IMR-90 (cell line): ENCODE results near the gene TMEM214. TPM values are rescaled to one million over a fixed set of nuclear protein-coding genes. Genes with fewer than 3 reads are reported as not detected.

ENCODE experiments used
- ATAC-seq: fragments of 200-7000 bp; cut with Tn5 transposase; 2 replicates; pipeline ENCODE4 v1.9.1; 2020; ENCODE audit warnings: low read depth, mild to moderate bottlenecking, moderate library complexity
- BruUV-seq: library from RNA; stranded (reverse); fragments of 400-500 nt; replicated peaks from 2 replicates; lab custom pipeline; 2021; lab: Mats Ljungman, UMichigan
- CTCF ChIA-PET: fragments of 300-600 bp; formaldehyde crosslinking; extraction: SDS; loops from one replicate; lab custom pipeline; 2021; ENCODE audit warnings: antibody characterized with exemption; lab: Yijun Ruan, JAX
- POLR2A ChIA-PET: fragments of 300-600 bp; sonication (Branson Sonifier 250); formaldehyde crosslinking; loops from one replicate; lab custom pipeline; 2022; ENCODE audit warnings: antibody characterized with exemption; ENCODE audit not compliant: unreplicated experiment; lab: Charles Lee
- DNase-seq: peaks from one replicate; pipeline ENCODE4 v3.0.0; 2013
- H2AFZ ChIP-seq: replicated peaks from 2 replicates; pipeline ENCODE3; 2013; ENCODE audit warnings: low read length, mild to moderate bottlenecking; ENCODE audit not compliant: poor library complexity
- H2AK5ac ChIP-seq: 2 replicates; pipeline ENCODE4 v1.6.1; 2013; ENCODE audit warnings: low read depth, low read length, inconsistent platforms
- H2AK9ac ChIP-seq: replicated peaks from 2 replicates; pipeline ENCODE3; 2013; ENCODE audit warnings: mild to moderate bottlenecking, low read depth, low read length, moderate library complexity; ENCODE audit not compliant: poor library complexity
- H2BK120ac ChIP-seq: 2 replicates; pipeline ENCODE4 v1.6.1; 2013; ENCODE audit warnings: low read depth, low read length, inconsistent platforms
- H2BK15ac ChIP-seq: 3 replicates; pipeline ENCODE4 v1.6.1; 2013; ENCODE audit warnings: low read depth, low read length, inconsistent platforms
- H2BK20ac ChIP-seq: 2 replicates; pipeline ENCODE4 v1.6.1; 2013; ENCODE audit warnings: low read depth, mild to moderate bottlenecking, inconsistent platforms, low read length, moderate library complexity
- H2BK5ac ChIP-seq: 2 replicates; pipeline ENCODE4 v1.6.1; 2013; ENCODE audit warnings: mild to moderate bottlenecking, low read depth, low read length, inconsistent platforms; ENCODE audit not compliant: poor library complexity, severe bottlenecking
- H3K14ac ChIP-seq: replicated peaks from 2 replicates; pipeline ENCODE4 v1.6.1; 2013; ENCODE audit warnings: low read depth, low read length, inconsistent platforms
- H3K18ac ChIP-seq: 2 replicates; pipeline ENCODE4 v1.6.1; 2013; ENCODE audit warnings: low read depth, low read length, control low read depth
- H3K23ac ChIP-seq: 2 replicates; pipeline ENCODE4 v1.6.1; 2013; ENCODE audit warnings: low read depth, low read length, inconsistent platforms
- H3K27ac ChIP-seq: 2 replicates; pipeline ENCODE4 v1.5.1; 2013; ENCODE audit warnings: mild to moderate bottlenecking, control low read depth, low read length; ENCODE audit not compliant: insufficient read depth
- H3K27me3 ChIP-seq: 2 replicates; pipeline ENCODE4 v1.6.1; 2013; ENCODE audit warnings: low read length; ENCODE audit not compliant: control insufficient read depth, insufficient read depth
- H3K36me3 ChIP-seq: 2 replicates; pipeline ENCODE4 v1.6.1; 2013; ENCODE audit warnings: low read length, mixed read lengths; ENCODE audit not compliant: control insufficient read depth, insufficient read depth
- H3K4ac ChIP-seq: 2 replicates; pipeline ENCODE4 v1.6.1; 2013; ENCODE audit warnings: low read depth, low read length, inconsistent platforms
- H3K4me1 ChIP-seq: 2 replicates; pipeline ENCODE4 v1.6.1; 2013; ENCODE audit warnings: low read length, mixed read lengths; ENCODE audit not compliant: control insufficient read depth, insufficient read depth
- H3K4me2 ChIP-seq: 2 replicates; pipeline ENCODE4 v1.6.1; 2013; ENCODE audit warnings: low read depth, mild to moderate bottlenecking, control low read depth, low read length, moderate library complexity
- H3K4me3 ChIP-seq: 2 replicates; pipeline ENCODE4 v1.5.1; 2013; ENCODE audit warnings: low read depth, mild to moderate bottlenecking, control low read depth, low read length, moderate library complexity; ENCODE audit not compliant: insufficient read depth
- H3K56ac ChIP-seq: 2 replicates; pipeline ENCODE4 v1.6.1; 2013; ENCODE audit warnings: low read length, inconsistent platforms; ENCODE audit not compliant: insufficient read depth; ENCODE audit errors: extremely low read depth
- H3K79me1 ChIP-seq, 2 experiments: 2 replicates each; pipeline ENCODE4 v1.6.1; 2013; ENCODE audit warnings: low read length in 2 of 2, inconsistent platforms in 1 of 2, low read depth in 1 of 2
- H3K9ac ChIP-seq: 2 replicates; pipeline ENCODE4 v1.6.1; 2013; ENCODE audit warnings: low read depth, low read length, control low read depth
- H3K9me1 ChIP-seq: 2 replicates; pipeline ENCODE4 v1.6.1; 2013; ENCODE audit warnings: low read length, inconsistent platforms; ENCODE audit not compliant: insufficient read depth
- H3K9me3 ChIP-seq: 2 replicates; pipeline ENCODE4 v1.6.1; 2013; ENCODE audit warnings: low read length; ENCODE audit not compliant: control insufficient read depth, insufficient read depth
- H4K20me1 ChIP-seq: 2 replicates; pipeline ENCODE4 v1.6.1; 2013; ENCODE audit warnings: low read length, inconsistent platforms; ENCODE audit not compliant: insufficient read depth
- H4K5ac ChIP-seq: 2 replicates; pipeline ENCODE4 v1.6.1; 2013; ENCODE audit warnings: mild to moderate bottlenecking, low read depth, low read length, control low read depth
- H4K8ac ChIP-seq, 2 experiments: 2 replicates each; pipeline ENCODE4 v1.6.1; 2013; ENCODE audit warnings: low read depth in 2 of 2, low read length in 2 of 2, control low read depth in 1 of 2, inconsistent platforms in 1 of 2
- H4K91ac ChIP-seq: 2 replicates; pipeline ENCODE4 v1.6.1; 2013; ENCODE audit warnings: low read depth, low read length, inconsistent platforms; ENCODE audit not compliant: insufficient read depth
- MAZ ChIP-seq: IDR thresholded peaks from 2 replicates; pipeline ENCODE4 v1.6.1; 2012; ENCODE audit warnings: low read depth, mild to moderate bottlenecking, low read length, improper control_type of control experiment, moderate library complexity, borderline replicate concordance
- MXI1 ChIP-seq: IDR thresholded peaks from 2 replicates; pipeline ENCODE4 v1.6.1; 2012; ENCODE audit warnings: low read depth, mild to moderate bottlenecking, low read length, moderate library complexity, borderline replicate concordance
- NFE2L2 ChIP-seq: fragments of 150-350 bp; IDR thresholded peaks from 2 replicates; pipeline ENCODE4 v1.6.1; 2016; ENCODE audit warnings: low read depth, mild to moderate bottlenecking, low read length
- POLR2A ChIP-seq: IDR thresholded peaks from 2 replicates; pipeline ENCODE4 v1.6.1; 2012; ENCODE audit warnings: mild to moderate bottlenecking, low read depth, low read length
- SMC3 ChIP-seq: fragments of 150-350 bp; IDR thresholded peaks from 2 replicates; pipeline ENCODE4 v1.6.1; 2016; ENCODE audit warnings: low read depth, mild to moderate bottlenecking, antibody characterized with exemption, low read length, moderate library complexity
- WGBS, 2 experiments: methylation state at CpG; one replicate each; pipeline versions ENCODE4 v1.1.5 to v1.1.7; 2013; ENCODE audit warnings: missing lambda C conversion rate in 2 of 2; ENCODE audit not compliant: insufficient read length in 1 of 2; ENCODE audit errors: extremely low coverage in 2 of 2; 5-methylcytosine and 5-hydroxymethylcytosine counted together
- dilution Hi-C: fragments of 300-500 bp; cut with HindIII; formaldehyde crosslinking; loops from one replicate; pipeline ENCODE4 v1.14.3; 2018; ENCODE audit warnings: low sequenced_read_pairs; ENCODE audit not compliant: unreplicated experiment
- in situ Hi-C: fragments of 300-500 bp; cut with MboI; formaldehyde crosslinking; loops from 3 replicates; pipeline ENCODE4 v1.14.3; 2019; ENCODE audit warnings: low sequenced_read_pairs, inconsistent platforms, mixed read lengths
- intact Hi-C: fragments of 100-400 bp; cut with micrococcal nuclease; formaldehyde crosslinking; loops from 2 replicates; pipeline ENCODE4 v1.10.0; 2022
- polyA plus RNA-seq, 3 experiments: library from polyadenylated mRNA; depleted of rRNA; stranded (reverse); fragments of >200 nt; gene quantifications; 2 replicates each; pipeline ENCODE4 v1.2.3, GENCODE V29; 2012; ENCODE audit warnings: low replicate concordance in 1 of 3
- total RNA-seq: library from RNA; depleted of rRNA; stranded (reverse); fragments of >200 nt; gene quantifications from 2 replicates; pipeline ENCODE4 v1.2.3, GENCODE V29; 2012

TMEM214 gene
- total and polyA plus RNA-seq, 2 of the 4 experiments (the other 2 are of a cell fraction), result 32.1 to 121 TPM

DNA sequence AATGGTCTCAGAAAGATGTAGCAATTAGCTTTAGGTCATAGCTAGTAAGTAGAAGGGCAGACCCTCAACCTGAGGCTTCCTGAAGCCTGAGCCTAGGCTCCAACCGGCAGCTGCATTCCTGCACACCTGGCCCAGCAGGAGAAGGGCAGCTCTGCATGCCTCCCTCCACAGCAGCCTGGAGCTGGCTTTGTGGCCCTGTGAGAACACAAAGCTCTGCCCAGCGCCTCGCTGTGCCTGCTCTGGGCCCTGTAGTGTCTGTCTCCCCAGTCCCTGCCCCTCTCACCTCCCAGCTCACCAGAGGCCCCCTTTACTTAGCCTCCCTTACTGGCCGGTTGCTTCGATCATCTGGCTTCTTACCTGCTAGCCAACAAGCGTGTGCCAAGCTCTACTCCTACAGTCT, 6.7 kb downstream of the TMEM214 start:
- Histone ChIP-seq H4K20me1 (peaks cover 34% of the 10 kb centered on the region), H2BK120ac (no peak overlapping the region), H3K9me3 (no peaks in the 10 kb centered on the region), H3K56ac (no peak overlapping the region), H2BK15ac (no peak overlapping the region), H4K8ac (no peak overlapping the region), H3K4me1 (peaks cover 4% of the 10 kb centered on the region; the same call in 1 of the 2 replicates), H2AK9ac (no peak overlapping the region), H3K18ac (no peak overlapping the region), H3K36me3 (peaks cover 74% of the 10 kb centered on the region), H3K4ac (no peak overlapping the region), H3K27ac (no peak overlapping the region), H2AFZ (no peak overlapping the region), H3K4me2 (no peak overlapping the region), H2AK5ac (no peak overlapping the region), H2BK5ac (no peak overlapping the region), H3K79me1 (peaks cover 24 to 57% of the 10 kb centered on the region in 2 experiments), H4K91ac (no peak overlapping the region), H2BK20ac (no peak overlapping the region), H3K9ac (no peak overlapping the region), H3K4me3 (no peak overlapping the region), H4K5ac (no peak overlapping the region), H3K27me3 (no peaks in the 10 kb centered on the region), H3K23ac (no peak overlapping the region), H3K14ac (no peak overlapping the region), H3K9me1 (peaks cover 9% of the 10 kb centered on the region)
- POLR2A ChIA-PET, result no interaction called here
- TF ChIP-seq POLR2A, result no peak
- TF ChIP-seq MAZ, result no peak
- TF ChIP-seq SMC3, result no peak
- TF ChIP-seq MXI1, result no peak
- no peak for TF ChIP-seq NFE2L2
- no TSS peak for BruUV-seq
- in situ Hi-C loops (no loop called here), intact Hi-C loops (no loop called here), dilution Hi-C loops (no loop called here)
- no peak for ATAC-seq
- 87% methylated on average over 3 of the region's 6 CpGs; no CpG with 5 or more reads in 1 of the 2 experiments for WGBS, 2 experiments
- DNase-seq, result no peak
- CTCF ChIA-PET, result no interaction called here
